GM19438 (cell line): ENCODE measurements around the gene ZNRF4.
"Not testable (repeated sequence)": the region's sequence is repeated elsewhere in the genome, so short reads cannot be mapped to it uniquely, and the experiment has no call there.

Experiments
- ATAC-seq: cut with Tn5 transposase; IDR thresholded peaks from one replicate; pipeline ENCODE4 v1.9.1; 2021; ENCODE audit warnings: low read depth; ENCODE audit not compliant: unreplicated experiment

ZNRF4 gene

DNA sequence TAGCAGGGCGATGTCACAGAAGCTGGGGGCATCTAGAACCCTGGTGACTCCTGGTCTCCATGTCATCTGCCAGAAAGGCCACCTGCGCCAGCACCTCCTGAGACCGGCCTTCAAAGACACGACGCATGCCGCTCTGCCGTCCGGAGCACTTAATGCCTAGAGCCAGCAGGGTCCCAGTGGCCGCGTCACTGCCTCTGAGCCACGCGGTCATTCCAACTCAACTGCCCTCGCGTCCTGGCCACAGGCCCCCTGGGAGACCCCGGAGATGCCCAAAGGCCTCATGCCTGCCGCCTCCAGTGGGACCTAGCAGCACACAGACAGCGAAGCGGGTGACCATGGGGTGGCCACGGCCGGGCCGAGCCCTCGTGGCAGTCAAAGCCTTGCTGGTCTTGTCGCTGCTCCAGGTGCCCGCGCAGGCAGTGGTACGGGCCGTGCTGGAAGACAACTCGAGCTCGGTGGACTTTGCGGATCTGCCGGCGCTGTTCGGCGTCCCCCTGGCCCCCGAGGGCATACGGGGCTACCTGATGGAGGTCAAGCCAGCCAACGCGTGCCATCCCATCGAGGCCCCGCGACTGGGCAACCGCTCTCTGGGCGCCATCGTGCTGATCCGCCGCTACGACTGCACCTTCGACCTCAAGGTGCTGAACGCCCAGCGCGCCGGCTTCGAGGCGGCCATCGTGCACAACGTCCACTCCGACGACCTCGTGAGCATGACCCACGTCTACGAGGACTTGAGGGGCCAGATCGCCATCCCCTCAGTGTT lies at the start of gene ZNRF4:
TSS of gene ZNRF4 (plus strand) at position 51 of the 763 bp plus-strand sequence. CDS start at position 126, 75 bp downstream.
- no peak for ATAC-seq

- ATAC-seq: not testable (repeated sequence)
Observed at GRCh38 chr19:5406198-5406597, 49.0 kb upstream of the ZNRF4 start.

DNA sequence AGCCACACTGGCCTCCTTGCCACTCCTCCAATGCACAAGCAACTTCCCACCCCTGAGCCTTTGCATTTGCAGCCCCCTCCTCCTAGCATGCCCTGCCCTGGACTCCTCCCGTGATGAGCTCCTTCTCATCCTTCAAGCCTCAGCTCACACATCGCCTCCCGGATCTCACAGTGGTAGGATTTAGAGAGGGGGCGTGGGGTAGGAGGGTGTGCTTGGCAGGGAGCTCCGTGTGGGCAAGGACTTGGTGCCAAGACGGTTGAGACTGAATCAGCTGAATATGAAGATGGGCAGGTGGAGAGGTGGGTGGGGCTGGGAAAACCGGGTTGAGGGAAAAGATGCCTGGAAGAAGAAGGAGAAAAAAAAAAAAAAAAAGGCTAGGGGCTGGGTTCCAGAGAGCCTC lies 48.4 kb upstream of the ZNRF4 start:
- no peak for ATAC-seq

GRCh38 chr19:5407356-5407755 lies 47.9 kb upstream of the ZNRF4 start:
- ATAC-seq: no peak

DNA sequence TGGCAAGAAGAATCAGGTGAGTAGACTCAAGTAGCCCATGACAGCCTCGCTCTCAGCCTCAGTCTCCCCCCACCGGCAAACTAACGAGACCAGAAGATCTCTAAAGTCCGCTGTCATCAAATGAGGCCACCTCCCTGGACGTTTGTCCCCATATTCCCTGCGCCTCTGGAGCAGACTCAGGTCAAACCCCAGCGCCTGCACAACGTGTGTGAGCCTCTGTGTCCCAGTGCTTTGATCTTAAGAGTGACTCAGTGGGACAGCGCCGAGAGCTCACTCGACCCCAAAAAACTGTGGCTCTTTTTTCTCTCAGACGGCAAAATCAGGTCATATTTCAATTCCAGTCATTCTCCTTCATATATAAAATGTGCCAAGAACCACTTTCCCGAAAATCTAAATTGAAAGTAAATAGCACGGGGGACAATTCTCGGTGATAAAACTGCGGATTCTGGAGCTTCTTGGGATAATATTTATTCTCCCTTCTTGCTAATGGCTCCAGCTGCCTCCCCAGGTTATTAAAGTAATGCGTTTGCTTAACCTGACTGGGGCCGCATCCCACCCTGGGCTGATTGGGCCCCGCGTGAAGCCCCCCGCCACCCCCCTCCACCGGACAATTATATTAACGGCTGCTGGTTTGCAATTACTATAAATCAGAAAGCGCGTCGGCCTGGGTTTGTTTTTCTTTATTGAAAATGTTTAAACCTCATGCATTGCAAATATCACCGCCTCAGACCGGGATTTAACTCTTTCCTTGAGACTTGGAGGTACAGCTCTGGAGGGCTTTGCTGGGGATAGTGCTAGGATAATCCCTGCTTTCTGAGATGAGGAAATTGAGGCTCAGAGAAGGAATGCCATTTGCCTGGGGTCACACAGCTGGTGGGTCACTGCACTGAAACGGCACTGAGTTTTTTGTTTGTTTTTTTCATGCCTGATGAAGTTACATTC lies 37.5 kb upstream of the ZNRF4 start:
- no peak for ATAC-seq

GRCh38 chr19:5418677-5419076 lies 36.5 kb upstream of the ZNRF4 start:
- no peak for ATAC-seq

DNA sequence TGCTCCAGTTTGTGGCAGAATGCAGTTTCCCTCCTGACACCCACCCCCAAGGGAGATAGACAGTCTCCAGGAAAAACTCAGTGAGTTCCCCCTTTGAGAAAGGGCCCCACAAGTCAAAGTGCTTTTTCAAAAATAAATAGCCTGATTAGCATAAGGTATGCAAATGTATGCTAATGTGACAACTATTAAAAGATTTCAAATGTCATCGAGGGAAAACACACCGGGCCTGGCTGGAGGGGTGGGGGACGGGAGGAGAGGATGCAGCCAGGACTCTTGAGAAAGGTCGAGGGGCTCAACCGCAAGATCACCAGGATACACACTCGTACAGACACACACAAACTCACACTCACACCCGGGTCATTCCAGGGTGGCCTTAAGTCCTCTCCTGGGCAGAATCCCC lies 34.3 kb upstream of the ZNRF4 start:
- ATAC-seq: no peak

GRCh38 chr19:5423567-5424125 lies 31.6 kb upstream of the ZNRF4 start:
- ATAC-seq: no peak

GRCh38 chr19:5424192-5424973 lies 30.8 kb upstream of the ZNRF4 start:
- no peak for ATAC-seq

DNA sequence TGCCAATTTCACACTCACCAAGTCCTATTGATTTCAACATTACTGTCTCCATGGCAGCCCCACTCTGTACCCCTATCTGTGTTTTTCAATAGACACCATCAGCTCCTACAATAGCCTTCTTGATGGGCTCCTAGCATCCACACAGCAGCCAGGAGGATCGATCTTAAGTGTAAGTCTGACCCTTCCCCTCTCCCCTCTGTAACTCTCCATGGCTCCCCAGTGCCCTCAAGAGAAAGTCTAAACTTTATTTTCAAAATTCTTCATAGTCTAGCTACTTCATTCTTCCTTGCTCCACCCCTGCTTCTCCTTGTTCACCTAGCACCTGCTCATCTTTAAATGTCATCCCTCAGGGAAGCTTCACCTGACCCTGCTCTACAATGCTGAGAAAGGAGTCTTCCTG lies 30.0 kb upstream of the ZNRF4 start:
- ATAC-seq: no peak

GRCh38 chr19:5430237-5430636 lies 25.0 kb upstream of the ZNRF4 start:
- no peak for ATAC-seq

DNA sequence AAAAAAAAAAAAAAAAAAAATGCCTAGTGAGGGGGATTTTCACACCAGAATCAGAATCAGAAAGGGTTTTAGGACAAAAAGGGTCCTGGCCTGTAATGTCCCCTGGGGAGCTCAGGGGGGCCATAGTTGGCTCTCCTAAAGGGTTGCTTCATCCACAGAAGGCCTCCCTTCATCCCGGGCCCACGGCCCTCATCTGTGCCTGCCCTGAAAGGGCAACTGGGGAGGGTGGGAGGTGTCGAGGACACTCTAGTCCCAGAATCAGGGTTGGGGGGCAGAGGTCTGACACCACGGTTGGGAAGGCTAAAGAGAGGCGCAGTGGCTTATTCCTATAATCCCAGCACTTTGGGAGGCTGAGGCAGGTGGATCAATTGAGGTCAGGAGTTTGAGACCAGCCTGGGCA lies 22.5 kb upstream of the ZNRF4 start:
- no peak for ATAC-seq

DNA sequence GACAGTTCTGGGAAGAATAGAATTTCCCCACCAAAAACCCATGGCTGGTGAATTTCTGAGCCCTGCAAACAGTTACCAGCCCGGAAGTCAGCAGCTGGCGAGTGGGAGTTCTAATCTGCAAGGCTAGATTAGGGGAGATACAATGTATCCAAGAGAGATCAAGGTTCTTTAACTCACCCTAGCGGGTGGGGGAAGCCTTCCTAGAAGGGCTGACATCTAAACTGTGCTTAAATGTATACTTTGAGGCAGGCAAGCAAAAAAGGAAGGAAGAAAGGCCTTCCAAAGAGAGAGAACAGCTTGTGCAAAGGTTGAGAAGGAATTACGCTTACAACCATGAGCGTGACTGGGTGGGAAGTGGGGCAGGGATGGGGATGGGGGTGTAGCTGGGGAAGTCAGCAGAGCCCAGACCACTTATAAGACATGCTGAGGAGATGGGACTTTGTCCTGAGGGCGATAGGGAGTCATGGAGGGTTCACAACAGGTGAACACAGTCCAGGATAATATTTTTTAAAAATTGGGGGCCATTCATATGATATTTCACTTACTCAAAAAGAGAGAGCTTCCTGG lies 20.8 kb upstream of the ZNRF4 start:
- ATAC-seq: no peak

DNA sequence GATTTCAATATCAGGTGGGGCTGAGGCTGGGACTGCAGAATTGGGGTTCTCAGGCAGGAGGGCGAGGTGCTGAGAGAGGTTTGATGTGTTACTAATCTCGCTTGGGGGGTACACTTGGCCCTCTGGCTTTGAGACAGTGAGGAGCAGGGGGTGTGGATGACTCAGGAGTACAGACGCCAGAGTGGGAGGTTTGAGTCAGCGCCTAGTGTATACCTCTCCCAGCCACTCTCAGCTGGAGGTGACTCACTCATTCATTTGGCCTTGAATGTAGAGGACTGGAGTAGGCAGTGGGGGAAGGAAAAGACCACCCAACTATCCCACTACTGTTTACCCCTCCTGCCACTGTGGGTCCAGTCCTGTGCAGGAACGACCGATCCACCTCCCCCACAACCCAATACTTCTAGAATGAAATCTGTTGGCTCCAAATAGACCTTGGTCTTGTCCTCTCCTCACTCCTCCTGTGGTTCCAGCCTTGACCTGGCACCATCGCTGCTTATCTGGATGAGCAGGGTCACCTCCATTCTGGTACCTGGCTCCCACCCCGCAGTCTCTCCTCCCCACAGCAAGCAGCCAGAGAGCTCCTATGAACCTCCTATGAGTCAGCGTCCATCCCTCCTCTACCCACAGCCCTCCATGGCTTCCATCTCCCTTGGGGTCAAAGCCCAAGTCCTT lies 20.1 kb upstream of the ZNRF4 start:
- ATAC-seq: no peak

- ATAC-seq: no peak
Observed at GRCh38 chr19:5435642-5436017, 19.6 kb upstream of the ZNRF4 start.

DNA sequence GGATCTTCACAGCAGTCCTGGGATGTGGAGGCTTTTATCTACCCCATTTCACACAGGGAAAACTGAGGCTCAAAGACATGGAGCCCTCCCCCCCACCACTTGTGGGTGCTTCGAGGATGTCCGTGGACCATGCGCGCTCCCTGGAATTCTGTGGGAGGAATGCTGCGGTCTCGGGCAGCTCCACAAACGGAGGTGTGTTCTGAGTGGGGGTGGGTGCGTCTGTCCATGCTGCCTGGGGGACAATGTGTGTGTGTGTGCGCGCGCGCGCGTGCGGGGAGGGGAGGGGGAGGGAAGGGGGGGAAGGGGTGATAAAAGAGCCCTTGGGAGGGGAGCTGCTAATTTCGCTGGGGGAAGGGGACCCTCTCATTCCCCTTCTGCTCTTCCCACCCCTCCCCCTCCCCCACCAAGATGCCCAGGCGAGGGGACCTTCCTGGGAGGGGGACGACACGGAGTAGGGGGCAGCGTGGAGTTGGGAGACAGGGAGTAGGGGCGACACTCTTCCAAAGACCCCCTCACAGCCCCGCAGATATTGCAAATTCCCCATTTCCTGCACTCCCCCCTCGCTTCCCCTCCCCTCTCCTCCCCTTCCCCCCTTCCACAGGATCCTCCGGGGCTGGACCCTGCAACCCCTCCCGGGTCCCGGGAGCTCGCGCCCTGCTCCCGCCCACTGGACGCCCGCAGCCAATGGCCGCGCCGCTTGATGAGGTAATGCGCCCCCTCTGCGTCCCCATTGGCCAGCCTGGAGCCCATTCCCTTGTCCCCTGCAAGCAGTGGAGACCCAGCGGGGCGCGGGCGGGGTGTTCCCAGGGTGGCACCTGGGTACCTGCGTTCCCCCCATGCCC lies 18.9 kb upstream of the ZNRF4 start:
- no peak for ATAC-seq

- ATAC-seq: no peak
Observed at GRCh38 chr19:5436948-5437306, 18.3 kb upstream of the ZNRF4 start.

DNA sequence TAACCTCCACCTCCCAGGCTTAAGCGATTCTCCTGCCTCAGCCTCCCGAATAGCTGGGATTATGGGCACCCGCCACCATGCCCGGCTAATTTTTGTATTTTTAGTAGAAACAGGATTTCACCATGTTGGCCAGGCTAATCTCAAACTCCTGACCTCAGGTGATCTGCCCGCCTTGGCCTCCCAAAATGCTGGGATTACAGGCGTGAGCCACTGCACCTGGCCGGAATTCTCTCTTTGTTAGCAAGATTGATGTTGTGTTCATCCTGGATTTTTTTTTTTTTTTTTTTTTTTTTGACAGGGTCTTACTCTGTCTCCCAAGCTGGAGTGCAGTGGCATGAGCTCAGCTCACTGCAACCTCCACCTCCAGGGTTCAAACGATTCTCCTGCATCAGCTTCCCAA lies 16.5 kb upstream of the ZNRF4 start:
- ATAC-seq: not testable (repeated sequence)

DNA sequence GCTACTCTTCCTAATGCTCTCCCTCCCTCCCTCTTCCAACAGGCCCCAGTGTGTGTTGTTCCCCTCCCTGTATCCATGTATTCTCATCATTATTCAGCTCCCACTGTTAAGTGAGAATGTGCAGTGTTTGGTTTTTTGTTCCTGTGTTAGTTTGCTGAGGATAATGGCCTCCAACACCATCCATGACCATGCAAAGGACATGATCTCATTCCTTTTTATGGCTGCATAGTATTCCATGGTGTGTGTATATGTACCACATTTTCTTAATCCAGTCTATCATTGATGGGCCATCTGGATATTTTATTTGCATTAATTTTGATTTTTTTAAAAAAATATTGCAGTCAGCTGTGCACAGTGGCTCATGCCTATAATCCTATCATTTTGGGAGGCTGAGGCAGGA lies 15.8 kb upstream of the ZNRF4 start:
- no peak for ATAC-seq
